Sigmoid colon (tissue), 7 donors: ENCODE data around the gene DAPL1. TPM values are rescaled to one million over a fixed set of nuclear protein-coding genes. Genes with fewer than 3 reads are reported as not detected.

ENCODE experiments used
- DNase-seq: peaks from one replicate; pipeline ENCODE4 v3.0.0-alpha.2; 2019
- H3K27ac ChIP-seq, 4 donors: fragments of 200-600 bp; sonication (generic); one replicate each; pipeline ENCODE4 v1.5.1; 2016 to 2019; ENCODE audit warnings: mild to moderate bottlenecking in 1 of 4
- H3K27me3 ChIP-seq, 3 donors: fragments of 200-600 bp; sonication (generic); one replicate each; pipeline ENCODE4 v1.5.1; 2019; ENCODE audit warnings: mild to moderate bottlenecking in 1 of 3
- H3K36me3 ChIP-seq, 4 donors: fragments of 200-600 bp; sonication (generic); one replicate each; pipeline ENCODE4 v1.5.1; 2016 to 2019
- H3K4me1 ChIP-seq, 4 donors: fragments of 200-600 bp; sonication (generic); one replicate each; pipeline ENCODE4 v1.5.1; 2017 to 2019
- H3K4me3 ChIP-seq, 4 donors: fragments of 200-600 bp; sonication (generic); one replicate each; pipeline ENCODE4 v1.5.1; 2017 to 2019; ENCODE audit warnings: mild to moderate bottlenecking in 2 of 4, moderate library complexity in 1 of 4
- H3K9me3 ChIP-seq, 4 donors: fragments of 200-600 bp in 3 of 4; sonication (generic) in 3 of 4; one replicate each; pipeline versions ENCODE4 v1.5.1 to v1.6.1; 2013 to 2019
- CTCF ChIP-seq, 4 experiments: fragments of 450-650 bp in 3 of 4; fragments of 200-600 bp in 1 of 4; IDR thresholded peaks; one replicate each; pipeline ENCODE4 v1.5.1; 2016 to 2019; ENCODE audit warnings: antibody characterized with exemption in 4 of 4, mild to moderate bottlenecking in 3 of 4, moderate library complexity in 2 of 4
- EP300 ChIP-seq, 4 donors: sonication (generic); formaldehyde crosslinking; IDR thresholded peaks; one replicate each; pipeline ENCODE4 v1.6.1; 2017; ENCODE audit warnings: antibody characterized with exemption in 4 of 4
- POLR2A ChIP-seq, 2 donors: fragments of 450-650 bp; IDR thresholded peaks; one replicate each; pipeline ENCODE4 v1.6.1; 2016; ENCODE audit warnings: antibody characterized with exemption in 2 of 2, mild to moderate bottlenecking in 2 of 2, moderate library complexity in 2 of 2
- POLR2AphosphoS5 ChIP-seq, 4 donors: sonication (generic); formaldehyde crosslinking; IDR thresholded peaks; one replicate each; pipeline ENCODE4 v1.6.1; 2017; ENCODE audit warnings: antibody characterized with exemption in 4 of 4
- WGBS, 2 donors: extraction: QIAGEN DNeasy Blood & Tissue Kit; methylation state at CpG; one replicate each; pipeline ENCODE4 v1.1.7; 2013; 5-methylcytosine and 5-hydroxymethylcytosine counted together
- intact Hi-C: fragments of 100-400 bp; cut with DNase I; formaldehyde crosslinking; loops from one replicate; pipeline ENCODE4 v1.15.1; 2023
- polyA plus RNA-seq, 3 donors: library from polyadenylated mRNA; stranded (reverse); fragments of 200-250 nt; gene quantifications; one replicate each; pipeline ENCODE4 v1.2.3, GENCODE V29; 2013
- total RNA-seq, 4 donors: library from RNA; depleted of rRNA; stranded (reverse); fragments of >200 nt; gene quantifications; one replicate each; pipeline ENCODE4 v1.1.0, GENCODE V29; 2016
- donor health status: healthy with polysubstance abuse.
- donor health status: Bipolar disorder and iron deficiency.
- donor health status: healthy.

Gene DAPL1
- total and polyA plus RNA-seq, 7 donors = 1.2 to 6.0 (median 4.1) TPM; not detected in 2

GRCh38 chr2:158750458-158751125, 44.5 kb upstream of the DAPL1 start:
- peaks cover 0 to 10% (median 6%) of the 10 kb centered on the region in 4 donors for H3K4me1 ChIP-seq
- DNase-seq = no peak
- H3K36me3 ChIP-seq = no peaks in the 10 kb centered on the region
- WGBS, 2 donors = 84 to 87% methylated on average over 5 of the region's 5 CpGs
- no peak overlapping the region for H3K4me3 ChIP-seq
- no peak for TF ChIP-seq EP300 (IDR thresholded peaks at IDR 0.05)
- TF ChIP-seq POLR2AphosphoS5 (IDR thresholded peaks at IDR 0.05) = no peak
- TF ChIP-seq POLR2A (IDR thresholded peaks at IDR 0.05) = no peak
- TF ChIP-seq CTCF (IDR thresholded peaks at IDR 0.05) = no peak
- no peaks in the 10 kb centered on the region for H3K9me3 ChIP-seq
- intact Hi-C loops = loop anchor here (5.0 kb wide), 1 partner anchor 293 kb away; the partner anchor contains the start of genes CCDC148 and PKP4
- H3K27ac ChIP-seq = no peak overlapping the region
- H3K27me3 ChIP-seq = peaks cover 0 to 13% (median 0%) of the 10 kb centered on the region in 3 donors

GRCh38 chr2:158753641-158754611, 41.2 kb upstream of the DAPL1 start:
- intact Hi-C loops = loop anchor here (5.0 kb wide), 1 partner anchor 297 kb away; the partner anchor contains the start of genes CCDC148 and PKP4
- no peak for DNase-seq

GRCh38 chr2:158755310-158756087, 39.6 kb upstream of the DAPL1 start:
- TF ChIP-seq CTCF (IDR thresholded peaks at IDR 0.05) = no peak
- 49 to 60% methylated on average over 8 of the region's 8 CpGs for WGBS, 2 donors
- Histone ChIP-seq H3K36me3 (no peaks in the 10 kb centered on the region), H3K4me3 (no peak overlapping the region), H3K9me3 (peaks cover 0 to 2% (median 0%) of the 10 kb centered on the region in 4 donors), H3K4me1 (peaks cover 0 to 10% (median 6%) of the 10 kb centered on the region in 4 donors), H3K27me3 (no peaks in the 10 kb centered on the region), H3K27ac (no peak overlapping the region)
- intact Hi-C loops = no loop called here
- DNase-seq = no peak

More at GRCh38 chr2:158753641-158754611, 41.2 kb upstream of the DAPL1 start:
- Histone ChIP-seq H3K27me3 (no peaks in the 10 kb centered on the region), H3K36me3 (no peaks in the 10 kb centered on the region), H3K9me3 (peaks cover 0 to under 1% (median 0%) of the 10 kb centered on the region in 4 donors), H3K27ac (no peak overlapping the region), H3K4me1 (peaks cover 0 to 10% (median 6%) of the 10 kb centered on the region in 4 donors), H3K4me3 (peak overlapping the region in 2 of 4 donors; percentile 26 to 31)
- WGBS, 2 donors = 23 to 49% methylated on average over 14 of the region's 14 CpGs
- TF ChIP-seq EP300 (IDR thresholded peaks at IDR 0.05) = no peak
- peak; percentile 56 to 90 (median 82) for TF ChIP-seq CTCF (IDR thresholded peaks at IDR 0.05)

GRCh38 chr2:158756331-158756730, 38.8 kb upstream of the DAPL1 start:
- Histone ChIP-seq H3K27ac (no peak overlapping the region), H3K9me3 (peaks cover 0 to 2% (median 0%) of the 10 kb centered on the region in 4 donors), H3K4me1 (peaks cover 0 to 10% (median 6%) of the 10 kb centered on the region in 4 donors), H3K27me3 (no peaks in the 10 kb centered on the region), H3K4me3 (no peak overlapping the region), H3K36me3 (no peaks in the 10 kb centered on the region)
- WGBS, 2 donors = 94 to 95% methylated on average over 8 of the region's 8 CpGs
- DNase-seq = no peak
- TF ChIP-seq CTCF (IDR thresholded peaks at IDR 0.05) (no peak), POLR2A (IDR thresholded peaks at IDR 0.05) (no peak), POLR2AphosphoS5 (IDR thresholded peaks at IDR 0.05) (no peak)
- intact Hi-C loops = no loop called here
